Astrocyte (in vitro differentiated cells and primary cell): ENCODE results near the gene FUBP3.

Experiments used
- CTCF ChIP-seq: IDR thresholded peaks from 2 replicates; pipeline ENCODE4 v1.5.1; 2011; ENCODE audit warnings: low read depth, mild to moderate bottlenecking, inconsistent platforms, low read length, moderate library complexity; ENCODE audit not compliant: insufficient read depth
- EZH2 ChIP-seq: IDR thresholded peaks from 2 replicates; pipeline ENCODE4 v1.6.1; 2012; ENCODE audit warnings: mild to moderate bottlenecking, low read length, inconsistent platforms; ENCODE audit not compliant: insufficient read depth

- TF ChIP-seq CTCF, result no peak
- TF ChIP-seq EZH2, result no peak
These were observed 72.4 kb downstream of the FUBP3 start for GRCh38 chr9:130651752-130652151.
